HG03025 (cell line): ENCODE measurements around the gene ZNF765.
"Not testable (repeated sequence)": the region's sequence is repeated elsewhere in the genome, so short reads cannot be mapped to it uniquely, and the experiment has no call there.

Experiments
- ATAC-seq: cut with Tn5 transposase; IDR thresholded peaks from one replicate; pipeline ENCODE4 v1.9.1; 2021; ENCODE audit warnings: mild to moderate bottlenecking, moderate library complexity; ENCODE audit not compliant: unreplicated experiment, low FRiP score

The ZNF765 gene

DNA sequence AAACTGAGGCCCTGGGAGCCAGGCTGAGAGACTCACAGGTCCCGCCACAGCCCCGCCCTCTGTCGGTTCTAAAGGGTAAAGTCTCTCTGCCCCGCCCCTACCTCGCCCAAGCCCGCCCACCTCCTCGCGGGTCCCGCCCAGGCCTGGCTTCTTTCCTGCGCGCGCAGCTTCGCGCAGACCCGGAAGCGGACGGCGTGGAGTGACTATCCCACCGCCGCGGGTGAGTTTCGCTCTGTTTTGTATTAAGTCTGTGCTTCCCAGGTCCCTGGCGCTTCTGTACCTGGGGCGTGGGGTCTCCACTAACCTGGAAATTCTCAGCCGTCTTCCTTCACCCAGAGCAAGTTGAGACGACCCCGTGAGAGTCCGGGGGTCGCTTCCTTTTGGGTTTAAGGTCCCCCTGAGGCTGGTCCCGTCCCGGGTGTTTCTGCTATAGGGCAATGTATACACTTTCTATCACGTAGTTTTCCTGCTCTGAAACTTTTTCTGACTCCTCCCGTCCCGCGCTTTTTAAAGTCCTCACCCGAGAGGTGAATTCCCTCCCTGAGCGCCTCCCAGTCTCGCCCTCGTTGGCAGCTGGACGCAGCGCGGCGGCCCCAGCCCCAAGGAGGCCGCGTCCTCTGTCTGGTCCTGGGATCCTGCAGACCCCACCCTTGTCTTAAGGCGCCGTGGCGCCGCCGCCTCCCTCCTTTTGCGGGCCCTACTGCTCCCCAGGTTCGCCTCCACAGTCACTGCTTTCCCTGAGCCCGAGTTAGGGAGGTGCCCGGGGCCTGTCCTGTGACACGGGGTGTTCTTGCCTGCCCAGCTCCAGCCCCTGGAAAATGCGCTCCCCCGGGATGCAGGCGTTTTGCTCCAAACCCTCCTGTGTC is at the start of gene ZNF765:
ZNF765 (plus strand) TSS at position 176 of the 866 bp plus-strand sequence. CDS start 2,867 bp downstream, outside the sequence.
- ATAC-seq: peak; percentile 69

DNA sequence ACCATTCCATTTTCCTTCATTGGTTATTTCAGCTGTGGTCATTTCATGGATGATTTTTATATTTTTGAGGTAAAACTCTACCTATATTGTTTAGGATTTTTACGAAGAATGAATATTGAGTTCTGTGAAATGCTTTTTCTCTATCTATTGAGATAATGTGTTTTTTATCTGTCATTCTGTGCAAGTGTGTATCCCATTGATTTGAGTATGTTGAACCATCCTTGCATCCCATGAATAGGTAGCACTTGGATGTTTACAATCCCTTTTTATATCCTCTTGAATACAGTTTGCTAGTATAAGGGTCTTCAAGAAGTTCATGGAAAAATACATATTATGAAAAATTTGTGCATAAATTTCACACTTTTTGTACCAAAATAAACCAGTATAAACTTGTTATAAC is 39.2 kb upstream of the ZNF765 start:
- ATAC-seq: no peak

DNA sequence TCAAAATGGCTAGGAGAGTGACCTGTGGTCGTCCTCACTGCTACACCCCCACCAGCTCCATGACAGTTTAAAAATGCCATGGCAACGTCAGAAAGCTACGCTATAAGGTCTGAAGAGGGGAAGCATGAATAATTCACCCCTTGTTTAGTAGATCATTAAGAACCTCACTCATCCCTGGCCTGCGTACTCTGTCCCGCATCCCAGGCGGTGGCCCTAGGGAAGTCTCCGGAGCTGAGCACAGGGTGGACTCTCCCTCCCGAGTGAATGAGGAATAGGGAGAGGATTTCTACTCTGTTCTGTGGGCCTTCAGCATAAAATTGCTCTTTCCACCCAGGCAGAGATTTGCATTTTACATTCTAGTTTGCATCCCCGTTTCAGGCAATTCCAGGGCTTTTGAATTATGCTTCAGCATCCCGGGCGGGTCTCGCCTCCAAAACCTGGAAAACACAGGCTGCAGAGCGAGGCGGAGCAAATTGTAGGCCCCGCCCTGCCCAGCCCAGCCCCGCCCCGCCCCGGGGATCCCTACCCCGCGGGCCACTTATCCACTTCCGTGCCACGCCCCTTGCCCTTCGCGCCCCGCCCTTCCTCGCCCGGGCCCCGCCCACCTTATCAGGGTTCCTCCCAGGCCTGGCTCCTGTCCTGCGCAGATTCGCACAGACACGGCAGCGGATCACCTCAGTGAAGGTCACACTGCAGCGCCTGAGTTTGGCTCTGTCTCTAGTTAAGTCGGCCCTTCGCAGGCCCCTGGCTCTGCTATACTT is 36.9 kb upstream of the ZNF765 start:
- no peak for ATAC-seq

DNA sequence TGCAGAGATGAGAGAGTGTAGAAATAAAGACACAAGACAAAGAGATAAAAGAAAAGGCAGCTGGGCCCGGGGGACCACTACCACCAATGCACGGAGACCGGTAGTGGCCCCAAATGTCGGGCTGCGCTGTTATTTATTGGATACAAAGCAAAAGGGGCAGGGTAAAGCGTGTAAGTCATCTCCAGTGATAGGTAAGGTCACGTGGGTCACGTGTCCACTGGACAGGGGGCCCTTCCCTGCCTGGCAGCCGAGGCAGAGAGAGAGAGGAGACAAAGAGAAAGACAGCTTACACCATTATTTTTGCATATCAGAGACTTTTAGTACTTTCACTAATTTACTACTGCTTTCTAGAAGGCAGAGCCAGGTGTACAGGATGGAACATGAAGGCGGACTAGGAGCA is 34.9 kb upstream of the ZNF765 start:
- not testable (repeated sequence) for ATAC-seq

DNA sequence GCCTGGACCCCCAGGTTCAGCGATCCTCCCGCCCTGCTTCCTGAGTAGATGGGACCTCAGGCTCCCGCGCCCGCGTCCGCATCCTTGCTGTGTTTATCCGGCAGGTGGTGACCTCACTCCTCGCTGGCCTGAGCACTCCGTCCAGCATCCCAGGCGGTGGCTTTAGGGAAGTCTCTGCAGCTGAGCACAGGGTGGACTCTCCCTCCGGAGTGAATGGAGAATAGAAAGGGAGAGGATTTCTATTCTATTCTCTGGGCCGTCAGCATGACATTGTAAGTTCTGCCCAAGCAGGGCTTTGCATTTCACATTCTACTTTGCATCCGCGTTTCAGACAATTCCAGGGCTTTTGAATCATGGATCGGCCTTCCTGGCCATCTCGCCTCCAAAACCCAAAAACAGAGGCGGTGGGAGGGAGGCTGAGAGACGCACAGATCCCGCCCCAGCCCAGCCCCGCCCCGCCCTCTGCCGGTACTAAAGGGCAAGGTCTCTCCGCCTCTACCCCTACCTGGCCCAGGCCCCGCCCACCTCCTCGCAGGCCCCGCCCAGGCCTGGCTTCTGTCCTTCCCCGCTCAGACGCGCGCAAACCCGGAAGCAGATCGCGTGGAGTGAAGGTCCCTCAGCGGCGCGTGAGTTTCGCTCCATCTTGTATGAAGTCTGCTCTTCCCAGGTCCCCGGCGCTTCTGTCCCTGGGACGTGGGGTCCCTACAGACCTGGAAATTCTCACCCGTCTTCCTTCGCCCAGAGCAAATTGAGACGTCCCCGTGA is 29.6 kb upstream of the ZNF765 start, which contains the start of gene ZNF525:
ZNF525 (plus strand) TSS at position 572 of the 765 bp plus-strand sequence. CDS start 6,577 bp downstream, outside the sequence.
- peak; percentile 92 for ATAC-seq

DNA sequence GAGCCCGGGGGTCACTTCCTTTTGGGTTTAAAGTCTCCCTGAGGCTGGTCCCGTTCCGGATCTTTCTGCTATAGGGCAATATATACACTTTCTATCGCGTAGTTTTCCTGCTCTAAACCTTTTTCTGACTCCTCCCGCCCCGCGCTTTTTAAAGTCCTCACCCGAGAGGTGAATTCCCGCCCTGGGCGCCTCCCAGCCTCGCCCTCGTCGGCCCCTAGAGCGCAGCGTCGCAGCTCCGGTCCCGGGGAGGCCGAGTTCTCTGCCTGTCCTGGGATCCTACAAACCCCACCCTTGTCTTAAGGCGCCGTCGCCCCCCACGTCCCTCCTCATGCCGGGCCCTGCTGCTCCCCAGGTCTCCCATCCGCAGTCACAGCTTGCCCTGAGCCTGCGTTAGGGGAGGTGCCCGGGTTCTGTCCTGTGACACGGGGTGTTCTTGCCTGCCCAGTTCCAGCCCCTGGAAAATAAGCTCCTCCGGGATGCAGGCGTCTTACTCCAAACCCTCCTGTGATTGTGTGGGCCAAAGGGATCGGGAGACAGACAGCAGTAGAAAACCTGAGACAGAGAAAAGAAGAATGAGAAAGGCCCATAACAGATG is 29.0 kb upstream of the ZNF765 start:
- ATAC-seq: peak; percentile 40

DNA sequence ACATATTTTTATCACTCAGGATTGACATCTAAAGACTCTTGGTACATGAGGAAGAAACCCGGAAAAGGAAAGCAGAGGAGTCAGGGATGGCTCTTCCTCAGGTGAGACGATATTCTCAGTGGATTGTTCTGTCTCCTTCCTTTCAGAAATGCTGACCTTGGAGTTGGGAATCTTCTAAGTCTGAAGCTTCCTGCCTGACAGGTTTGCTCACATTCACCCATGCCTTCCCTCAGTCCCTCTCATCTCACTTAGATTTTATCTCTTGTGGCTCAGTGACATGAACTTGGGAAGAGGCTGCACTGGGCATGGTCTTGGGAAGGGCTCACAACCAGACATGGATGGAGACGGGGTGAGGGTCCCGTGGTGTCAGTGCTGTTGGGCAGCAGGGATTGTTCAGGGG is 22.8 kb upstream of the ZNF765 start:
- no peak for ATAC-seq

DNA sequence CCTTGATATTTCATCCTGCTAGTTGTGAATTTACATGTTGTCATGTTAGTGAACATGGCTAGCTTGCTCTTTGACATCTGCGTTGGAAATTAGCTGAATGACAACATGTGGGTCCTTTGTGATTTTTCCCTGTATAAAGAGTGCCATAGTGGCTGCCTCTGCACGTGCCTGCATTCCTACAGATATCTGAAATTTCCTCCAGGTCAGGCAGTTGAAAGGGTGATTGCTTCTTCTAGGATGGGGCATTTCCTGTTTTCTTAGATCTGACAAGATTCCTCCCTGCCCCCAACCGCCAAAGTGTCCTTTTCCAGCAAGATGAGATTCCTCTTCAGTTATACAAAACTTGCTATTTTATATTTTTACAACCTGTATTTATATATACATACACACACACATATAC is 20.7 kb upstream of the ZNF765 start:
- ATAC-seq: no peak

DNA sequence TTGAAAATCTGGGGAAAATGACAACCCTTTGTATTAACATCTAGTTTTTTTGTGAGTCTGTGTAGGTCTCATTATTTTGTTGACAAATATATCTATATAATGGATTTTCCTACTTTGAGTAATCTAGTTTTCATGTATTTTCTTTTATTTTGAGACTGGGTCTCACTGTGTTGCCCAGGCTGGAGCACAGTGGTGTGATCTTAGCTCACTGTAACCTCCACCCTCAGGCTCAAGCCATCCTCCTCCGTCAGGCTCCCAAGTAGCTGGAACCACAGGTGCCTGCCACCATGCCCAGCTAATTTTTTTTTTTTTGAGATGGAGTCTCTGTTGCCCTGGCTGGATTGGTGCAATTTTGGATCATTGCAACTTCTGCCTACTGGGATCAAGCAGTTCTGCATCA is 20.2 kb upstream of the ZNF765 start:
- no peak for ATAC-seq

DNA sequence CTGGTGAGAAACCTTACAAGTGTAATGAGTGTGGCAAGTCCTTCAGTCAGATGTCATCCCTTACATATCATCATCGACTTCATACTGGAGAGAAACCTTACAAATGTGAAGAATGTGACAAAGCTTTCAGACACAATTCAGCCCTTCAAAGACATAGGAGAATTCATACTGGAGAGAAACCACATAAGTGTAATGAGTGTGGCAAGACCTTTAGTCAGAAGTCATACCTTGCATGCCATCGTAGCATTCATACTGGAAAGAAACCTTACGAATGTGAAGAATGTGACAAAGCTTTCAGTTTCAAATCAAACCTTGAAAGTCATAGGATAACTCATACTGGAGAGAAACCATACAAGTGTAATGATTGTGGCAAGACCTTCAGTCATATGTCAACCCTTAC is 13.6 kb upstream of the ZNF765 start:
- no peak for ATAC-seq

DNA sequence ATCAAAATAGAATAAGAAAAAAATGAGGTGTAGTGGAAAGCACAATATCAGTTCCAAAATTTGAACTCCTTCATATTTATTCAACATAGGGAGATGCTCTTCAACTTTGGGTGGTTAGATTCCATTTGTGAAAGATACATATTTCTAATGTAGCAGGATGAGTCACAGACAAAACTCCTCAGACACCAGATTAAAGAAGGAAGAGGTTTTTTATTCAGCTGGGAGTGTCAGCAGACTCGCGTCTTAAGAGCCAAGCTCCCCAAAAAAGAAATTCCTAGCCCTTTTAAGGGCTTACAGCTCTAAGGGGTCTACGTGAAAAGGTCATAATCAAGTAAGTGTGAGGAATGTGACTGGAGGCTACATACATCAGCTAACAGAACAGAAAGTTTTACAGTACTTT is 6.8 kb upstream of the ZNF765 start:
- no peak for ATAC-seq

DNA sequence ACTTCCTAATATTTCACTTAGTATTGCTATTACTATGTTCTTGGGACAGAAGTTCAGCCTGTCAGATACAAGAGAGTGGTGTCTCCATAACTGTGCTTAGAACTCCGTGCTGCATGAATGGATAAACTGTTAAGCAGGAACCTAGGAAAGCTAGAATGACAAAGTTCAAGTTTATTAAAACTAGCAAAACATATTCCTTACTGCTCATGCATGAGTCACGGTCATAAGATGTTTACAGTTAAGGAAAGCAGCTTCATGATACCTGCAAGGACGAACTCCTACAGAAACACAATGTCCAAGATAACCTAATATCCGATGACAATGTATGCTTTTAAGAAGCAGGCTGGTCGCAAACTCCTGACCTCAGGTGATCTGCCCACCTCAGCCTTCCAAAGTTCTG is 6.0 kb upstream of the ZNF765 start:
- ATAC-seq: no peak

DNA sequence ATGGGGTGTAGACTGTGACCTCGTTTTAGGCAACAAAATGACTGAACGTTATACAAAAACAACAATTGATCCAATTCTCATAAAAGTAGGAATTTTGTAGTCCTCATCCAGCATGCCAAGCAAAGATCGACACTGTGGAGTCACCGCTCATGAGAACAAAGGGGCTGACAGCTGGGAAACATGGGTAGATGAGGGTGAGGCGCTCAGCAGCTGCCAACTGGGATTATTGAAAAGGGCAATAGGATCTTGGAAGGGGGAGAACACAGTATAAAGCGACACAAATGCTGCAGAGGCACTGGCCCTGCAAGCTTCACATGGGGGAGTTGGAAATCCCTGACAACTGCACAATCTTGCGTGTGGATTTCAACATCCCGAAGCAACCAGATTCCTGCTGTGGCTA is 5.4 kb upstream of the ZNF765 start:
- no peak for ATAC-seq

DNA sequence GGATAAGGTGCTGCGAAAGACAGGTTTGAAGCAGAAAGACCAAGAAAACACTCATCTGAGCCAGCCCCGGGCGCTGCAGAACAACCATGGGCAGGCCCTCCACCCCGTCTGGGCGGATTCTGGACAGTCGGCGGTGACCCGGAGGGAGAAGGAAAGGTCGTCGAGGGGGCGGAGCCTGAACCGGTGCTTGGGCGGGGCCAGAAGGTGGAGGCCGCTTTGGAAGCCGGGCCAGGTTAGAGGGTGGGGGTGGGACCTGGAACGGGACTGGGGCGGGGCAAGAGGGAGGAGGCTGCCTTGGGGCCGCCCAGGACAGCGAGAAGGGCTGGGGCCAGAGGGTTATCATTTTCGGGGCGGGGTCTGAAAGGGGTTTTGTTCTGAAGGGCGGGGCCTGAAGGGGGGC is 5.0 kb upstream of the ZNF765 start:
- ATAC-seq: no peak

DNA sequence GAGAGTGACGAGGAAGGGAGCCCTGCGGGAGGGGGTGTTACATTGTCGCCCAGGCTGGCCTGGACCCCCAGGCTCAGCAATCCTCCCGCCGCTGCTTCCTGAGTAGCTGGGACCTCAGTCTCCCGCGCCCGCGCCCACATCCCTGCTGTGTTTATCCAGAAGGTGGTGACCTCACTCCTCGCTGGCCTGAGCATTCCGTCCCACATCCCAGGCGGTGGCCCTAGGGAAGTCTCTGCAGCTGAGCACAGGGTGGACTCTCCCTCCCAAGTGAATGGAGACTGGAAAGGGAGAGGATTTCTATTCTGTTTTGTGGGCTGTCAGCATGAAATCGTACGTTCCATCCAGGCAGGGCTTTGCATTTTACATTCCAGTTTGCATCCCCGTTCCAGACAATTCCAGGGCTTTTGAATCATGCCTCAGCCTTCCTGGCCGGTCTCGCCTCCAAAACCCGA is 401 bp upstream of the ZNF765 start:
- no peak for ATAC-seq

DNA sequence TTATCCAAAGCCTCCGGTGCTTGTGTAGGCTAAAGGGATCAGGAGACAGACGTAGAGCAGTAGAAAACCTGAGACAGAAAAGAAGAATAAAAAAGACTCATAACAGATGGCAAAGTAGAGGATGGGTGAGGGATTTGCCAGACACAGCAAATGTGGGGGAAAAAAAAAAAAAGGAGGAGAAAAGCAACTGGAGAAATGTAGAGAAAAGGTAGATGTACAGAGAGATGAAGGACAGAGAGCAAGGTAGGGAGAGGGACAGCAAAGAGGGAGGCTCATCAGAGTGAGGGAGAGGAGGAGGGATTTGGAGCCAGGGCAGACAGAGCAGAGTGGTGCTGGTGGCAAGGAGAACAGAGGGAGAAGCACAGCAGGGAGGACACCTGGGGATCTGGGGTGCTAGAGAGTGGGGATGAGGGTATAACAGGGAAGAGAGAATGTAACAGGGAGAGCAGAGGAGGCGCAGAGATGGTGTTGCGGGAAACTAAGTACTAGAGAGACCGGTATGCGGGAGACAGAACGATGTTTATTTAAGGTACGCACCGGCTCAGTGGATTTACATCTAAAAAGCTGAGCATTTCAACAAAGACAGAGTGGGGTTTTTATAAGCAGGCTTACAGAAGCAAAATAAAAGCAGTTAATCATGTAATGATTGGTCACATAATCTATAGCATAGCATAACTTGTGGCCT is 1.0 kb downstream of the ZNF765 start:
- ATAC-seq: not testable (repeated sequence)

DNA sequence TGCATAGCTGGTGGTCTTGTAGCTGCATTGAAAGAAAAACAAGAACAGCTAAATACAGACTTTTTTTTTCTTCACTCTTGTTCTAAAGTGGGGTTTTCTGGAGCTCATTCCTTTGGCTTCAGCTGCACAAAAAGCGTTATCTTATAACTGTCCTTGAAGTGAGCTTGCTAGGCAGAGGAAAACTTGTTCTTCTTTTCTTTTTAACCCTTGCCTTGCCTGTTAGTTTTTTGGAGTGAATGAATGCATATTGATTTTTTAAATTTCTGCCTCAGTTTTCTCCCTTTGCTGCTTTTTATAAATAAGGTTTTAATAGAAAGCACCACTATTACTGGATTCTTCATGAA is 1.5 kb downstream of the ZNF765 start:
- no peak for ATAC-seq

DNA sequence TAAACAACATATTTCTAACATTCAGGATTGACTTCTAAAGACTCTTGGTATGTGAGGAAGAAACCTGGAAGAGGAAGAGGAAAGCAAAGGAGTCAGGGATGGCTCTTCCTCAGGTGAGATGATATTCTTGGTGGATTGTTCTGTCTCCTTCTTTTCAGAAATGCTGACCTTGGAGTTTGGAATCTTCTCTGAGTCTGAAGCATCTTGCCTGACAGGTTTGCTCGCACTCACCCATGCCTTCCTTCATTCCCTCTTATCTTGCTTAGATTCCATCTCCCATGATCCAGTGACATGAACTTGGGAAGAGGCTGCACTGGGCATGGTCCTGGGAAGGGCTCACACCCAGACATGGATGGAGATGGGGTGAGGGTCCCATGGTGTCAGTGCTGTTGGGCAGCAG is 3.0 kb downstream of the ZNF765 start:
- not testable (repeated sequence) for ATAC-seq

DNA sequence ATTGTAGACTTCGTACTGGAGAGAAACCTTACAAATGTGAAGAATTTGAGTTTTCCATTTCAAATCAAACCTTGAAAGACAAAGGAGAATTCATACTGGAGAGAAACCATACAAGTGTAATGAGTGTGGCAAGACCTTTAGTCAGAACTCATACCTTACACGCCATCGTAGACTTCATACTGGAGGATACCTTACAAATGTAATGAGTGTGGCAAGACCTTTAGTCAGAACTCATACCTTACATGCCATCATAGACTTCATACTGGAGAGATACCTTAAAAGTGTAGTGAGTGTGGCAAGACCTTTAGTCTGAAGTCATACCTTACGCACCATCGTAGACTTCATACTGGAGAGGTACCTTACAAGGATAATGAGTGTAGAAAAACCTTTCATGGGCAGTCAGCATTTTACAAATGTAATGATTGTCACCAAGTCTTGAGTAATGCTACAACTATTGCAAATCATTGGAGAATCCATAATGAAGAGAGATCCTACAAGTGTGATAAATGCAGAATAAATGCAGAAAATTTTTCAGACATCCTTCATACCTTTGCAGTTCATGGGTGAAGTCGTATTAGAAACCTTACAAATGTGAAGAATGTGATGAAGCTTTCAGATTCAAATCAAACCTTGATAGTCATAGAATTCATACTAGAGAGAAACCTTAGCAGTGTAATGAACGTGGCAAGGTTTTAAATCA is 14.7 kb downstream of the ZNF765 start:
- ATAC-seq: no peak
